HEK293T (cell line): Measurements from ENCODE around the gene APOA4.
"Not testable (repeated sequence)": the region's sequence is repeated elsewhere in the genome, so short reads cannot be mapped to it uniquely, and the experiment has no call there.

Source experiments
- CTCF ChIA-PET: fragments of 350-600 bp; formaldehyde crosslinking; extraction: SDS; loops from one replicate; lab custom pipeline; 2021; ENCODE audit warnings: antibody characterized with exemption, inconsistent platforms; lab: Yijun Ruan, JAX
- POLR2A ChIA-PET: fragments of 350-600 bp; formaldehyde crosslinking; extraction: SDS; loops from one replicate; lab custom pipeline; 2020; ENCODE audit warnings: antibody characterized with exemption, inconsistent platforms; lab: Yijun Ruan, JAX
- DNase-seq: peaks from one replicate; pipeline ENCODE4 v3.0.0; 2012; ENCODE audit warnings: mixed read lengths; ENCODE audit errors: extremely low spot score
- ARNT ChIP-seq: fragments of 450-650 bp; IDR thresholded peaks from 2 replicates; pipeline ENCODE4 v1.6.1; 2017; ENCODE audit warnings: mild to moderate bottlenecking
- BHLHE40 ChIP-seq: fragments of 450-650 bp; IDR thresholded peaks from 2 replicates; pipeline ENCODE4 v1.6.1; 2016; ENCODE audit warnings: mild to moderate bottlenecking, moderate library complexity, borderline replicate concordance
- CTBP1 ChIP-seq: fragments of 450-650 bp; IDR thresholded peaks from 2 replicates; pipeline ENCODE4 v1.6.1; 2016; ENCODE audit warnings: borderline replicate concordance
- ELF4 ChIP-seq: fragments of 450-650 bp; IDR thresholded peaks from 2 replicates; pipeline ENCODE4 v1.6.1; 2017; ENCODE audit warnings: antibody characterized with exemption
- FOXA1 ChIP-seq: fragments of 450-650 bp; IDR thresholded peaks from 2 replicates; pipeline ENCODE4 v1.6.1; 2016; ENCODE audit warnings: mild to moderate bottlenecking
- FOXK2 ChIP-seq: fragments of 450-650 bp; IDR thresholded peaks from 2 replicates; pipeline ENCODE4 v1.6.1; 2016; ENCODE audit warnings: mild to moderate bottlenecking
- FOXM1 ChIP-seq: fragments of 450-650 bp; IDR thresholded peaks from 2 replicates; pipeline ENCODE4 v1.6.1; 2017; ENCODE audit warnings: mild to moderate bottlenecking, borderline replicate concordance
- HDGF ChIP-seq: fragments of 450-650 bp; IDR thresholded peaks from 2 replicates; pipeline ENCODE4 v1.6.1; 2017; ENCODE audit warnings: antibody characterized with exemption, borderline replicate concordance
- L3MBTL2 ChIP-seq: fragments of 450-650 bp; conservative IDR thresholded peaks from 2 replicates; pipeline ENCODE4 v1.6.1; 2016; ENCODE audit warnings: mild to moderate bottlenecking
- LEF1 ChIP-seq: fragments of 450-650 bp; IDR thresholded peaks from 2 replicates; pipeline ENCODE4 v1.6.1; 2017; ENCODE audit warnings: mild to moderate bottlenecking, borderline replicate concordance
- NFRKB ChIP-seq: fragments of 450-650 bp; IDR thresholded peaks from 2 replicates; pipeline ENCODE4 v1.6.1; 2016; ENCODE audit warnings: mild to moderate bottlenecking, moderate library complexity
- SP1 ChIP-seq: fragments of 450-650 bp; IDR thresholded peaks from 2 replicates; pipeline ENCODE4 v1.6.1; 2017
- SUZ12 ChIP-seq: fragments of 450-650 bp; IDR thresholded peaks from 2 replicates; pipeline ENCODE4 v1.6.1; 2016; ENCODE audit warnings: mild to moderate bottlenecking
- TARDBP ChIP-seq: fragments of 450-650 bp; IDR thresholded peaks from 2 replicates; pipeline ENCODE4 v1.6.1; 2016
- ZNF384 ChIP-seq: fragments of 450-650 bp; IDR thresholded peaks from 2 replicates; pipeline ENCODE4 v1.6.1; 2016
- TF ChIP-seq, protein P1 (sequence below): fragments of 450-650 bp; IDR thresholded peaks from 2 replicates; pipeline ENCODE4 v1.6.1; 2016

Gene APOA4

DNA sequence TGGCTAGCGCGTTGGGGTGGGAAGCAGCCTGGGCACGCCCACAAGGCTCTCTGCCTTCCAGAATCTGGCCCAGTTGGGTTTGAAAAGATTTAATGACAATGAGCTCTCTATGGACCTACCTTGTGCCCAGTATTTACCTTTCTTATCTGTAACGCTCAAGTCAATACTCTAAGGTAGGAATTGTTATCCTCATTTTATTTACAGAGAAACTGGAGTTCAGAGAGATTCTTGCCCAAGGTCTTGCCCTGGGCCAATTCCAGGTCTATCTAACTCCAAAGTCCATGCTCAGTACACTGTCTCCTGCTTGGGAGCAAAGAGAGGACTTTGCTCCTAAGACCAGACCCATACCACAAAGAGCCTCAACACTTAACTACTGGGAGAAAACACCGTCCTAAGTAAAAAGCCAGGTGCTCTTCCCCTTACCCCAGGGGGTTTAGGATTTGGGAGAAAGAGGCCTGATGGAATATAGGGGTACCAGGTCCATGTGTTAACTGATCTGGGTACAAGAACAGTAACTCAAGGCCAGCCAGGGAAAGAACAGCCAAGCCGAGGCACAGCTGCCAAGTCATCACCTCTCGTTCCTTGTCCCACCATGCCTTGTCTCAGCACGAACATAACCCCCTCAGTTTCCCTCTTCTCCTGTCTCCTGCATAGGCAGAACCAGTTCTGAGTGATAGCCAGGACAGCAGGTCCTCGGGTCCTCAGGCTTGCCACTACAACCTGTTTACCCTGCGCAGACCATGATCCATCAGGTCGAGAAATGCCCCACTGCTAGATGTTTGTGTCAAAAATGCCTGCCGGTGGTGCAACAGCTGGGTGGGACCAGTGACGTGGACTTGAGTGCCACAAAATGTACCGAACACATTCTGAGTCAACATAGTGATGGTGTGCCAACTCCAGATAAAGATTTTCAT lies 14.6 kb downstream of the APOA4 start:
- DNase-seq: no peak
- ChIA-PET CTCF (interaction anchor here (0.6 kb wide), 1 partner anchor 32 kb away, joined by 3 read pairs; no protein-coding TSS in a partner anchor), POLR2A (no interaction called here)
- no peak for TF ChIP-seq ARNT
- no peak for TF ChIP-seq FOXA1
- TF ChIP-seq FOXK2: no peak
- TF ChIP-seq BHLHE40: no peak
- TF ChIP-seq SP1: no peak
- TF ChIP-seq NFRKB: no peak
- no peak for TF ChIP-seq L3MBTL2
- TF ChIP-seq, protein P1, sequence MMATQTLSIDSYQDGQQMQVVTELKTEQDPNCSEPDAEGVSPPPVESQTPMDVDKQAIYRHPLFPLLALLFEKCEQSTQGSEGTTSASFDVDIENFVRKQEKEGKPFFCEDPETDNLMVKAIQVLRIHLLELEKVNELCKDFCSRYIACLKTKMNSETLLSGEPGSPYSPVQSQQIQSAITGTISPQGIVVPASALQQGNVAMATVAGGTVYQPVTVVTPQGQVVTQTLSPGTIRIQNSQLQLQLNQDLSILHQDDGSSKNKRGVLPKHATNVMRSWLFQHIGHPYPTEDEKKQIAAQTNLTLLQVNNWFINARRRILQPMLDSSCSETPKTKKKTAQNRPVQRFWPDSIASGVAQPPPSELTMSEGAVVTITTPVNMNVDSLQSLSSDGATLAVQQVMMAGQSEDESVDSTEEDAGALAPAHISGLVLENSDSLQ: no peak
- no peak for TF ChIP-seq HDGF
- no peak for TF ChIP-seq LEF1

DNA sequence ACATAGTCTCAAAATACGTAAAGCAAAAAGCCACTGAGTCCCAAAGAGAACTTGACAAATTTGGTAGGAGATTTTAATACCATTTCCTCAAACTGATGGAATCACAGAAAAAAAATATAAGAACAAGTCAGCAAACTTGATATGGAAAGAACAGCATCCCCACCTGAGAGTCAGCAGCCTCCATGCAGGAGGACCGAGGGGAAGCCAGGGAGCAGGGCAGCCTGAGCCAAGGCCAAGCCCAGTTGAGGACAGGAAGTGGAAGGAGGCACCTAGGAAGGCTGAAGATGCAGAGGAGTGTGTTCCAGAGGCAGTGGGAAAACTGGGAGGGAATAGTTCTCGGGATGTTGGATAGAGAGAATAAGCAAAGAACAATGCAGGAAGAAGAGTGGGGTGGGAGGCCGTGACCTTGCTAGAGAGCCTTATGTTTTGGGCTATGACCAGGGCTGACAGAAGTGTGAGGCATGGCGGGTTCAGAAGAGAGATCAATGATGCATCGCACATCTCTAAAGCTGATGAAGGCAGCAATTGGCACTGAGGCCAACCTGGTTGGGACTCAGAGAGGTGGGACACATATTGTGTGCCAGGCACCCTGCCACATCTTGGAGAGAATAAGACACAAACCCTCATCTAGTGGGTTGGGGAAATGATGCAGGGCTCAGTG lies 15.4 kb downstream of the APOA4 start:
- DNase-seq: no peak
- POLR2A ChIA-PET: no interaction called here
- TF ChIP-seq CTBP1 (no peak), NFRKB (no peak), ZNF384 (no peak)
- CTCF ChIA-PET: no interaction called here

DNA sequence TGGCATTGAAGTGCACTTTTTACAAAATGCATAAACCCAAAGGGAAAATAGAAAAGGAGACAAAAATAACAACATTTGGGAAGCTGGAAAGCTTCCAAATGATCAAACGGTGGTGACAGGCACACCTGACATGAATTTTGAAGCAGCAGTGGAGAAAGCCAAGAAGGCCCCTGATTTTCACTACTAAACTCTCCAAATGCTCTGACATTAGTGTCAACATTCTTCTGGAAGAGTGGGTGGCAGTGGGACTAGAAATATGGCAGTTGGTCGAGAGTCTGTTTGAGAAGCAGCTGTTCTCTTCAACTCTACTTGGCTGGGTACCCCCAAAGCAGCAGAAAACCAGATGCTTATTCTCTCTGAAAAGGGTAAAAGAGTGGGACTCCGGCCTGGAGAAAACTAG lies 19.1 kb downstream of the APOA4 start:
- CTCF ChIA-PET: interaction anchor here (1.1 kb wide), 1 partner anchor 13 kb away, joined by 4 read pairs; the partner anchor contains the start of gene APOA5

DNA sequence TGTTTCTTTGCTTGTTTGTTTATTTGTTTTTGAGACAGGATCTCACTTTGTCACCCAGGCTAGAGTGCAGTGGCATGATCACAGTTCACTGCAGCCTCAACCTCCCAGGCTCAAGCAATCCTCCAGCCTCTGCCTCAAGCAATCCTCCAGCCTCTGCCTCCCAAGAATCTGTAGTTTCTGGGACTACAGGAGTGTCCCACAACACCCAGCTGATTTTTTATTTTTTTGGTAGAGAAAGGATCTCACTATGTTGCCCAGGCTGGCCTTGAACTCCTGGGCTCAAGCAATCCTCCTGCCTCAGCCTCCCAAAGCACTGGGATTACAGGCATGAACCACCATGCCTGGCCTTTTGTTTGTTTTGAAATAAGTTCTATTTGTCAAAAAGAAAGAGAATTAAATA lies 21.4 kb downstream of the APOA4 start:
- DNase-seq, POLR2A ChIA-PET, CTCF ChIA-PET: not testable (repeated sequence)

More for the DNA sequence above, 19.1 kb downstream of the APOA4 start:
- POLR2A ChIA-PET: no interaction called here
- DNase-seq: no peak
- TF ChIP-seq LEF1: no peak
- TF ChIP-seq FOXA1: no peak
- TF ChIP-seq L3MBTL2: no peak
- TF ChIP-seq ELF4: no peak

DNA sequence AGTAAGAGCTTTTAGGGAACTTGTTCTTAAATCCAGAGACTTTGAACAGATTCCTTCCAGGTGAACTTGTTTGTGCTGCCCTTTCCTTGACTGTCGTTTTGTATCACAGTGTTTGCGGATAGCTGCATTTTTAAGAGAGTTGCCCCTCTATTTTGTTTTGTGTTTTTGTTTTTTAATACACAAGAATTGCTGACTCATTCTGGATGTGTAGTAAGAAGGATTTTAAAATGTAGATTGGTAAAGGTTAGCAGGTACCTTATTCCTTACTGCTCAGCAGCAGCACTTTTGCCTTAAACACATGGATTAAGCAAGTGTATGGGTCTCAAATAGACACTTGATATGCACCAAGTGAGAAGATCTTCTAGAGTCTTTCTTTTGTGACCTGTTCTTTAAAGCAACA lies 22.5 kb downstream of the APOA4 start:
- no peak for TF ChIP-seq FOXA1
- no peak for TF ChIP-seq FOXK2
- TF ChIP-seq CTBP1: no peak
- TF ChIP-seq L3MBTL2: no peak
- TF ChIP-seq ARNT: no peak
- TF ChIP-seq HDGF: no peak
- no peak for TF ChIP-seq BHLHE40
- no peak for TF ChIP-seq NFRKB
- TF ChIP-seq TARDBP: no peak
- no peak for TF ChIP-seq ELF4
- no peak for TF ChIP-seq LEF1
- no peak for TF ChIP-seq FOXM1
- TF ChIP-seq ZNF384: no peak
- no peak for TF ChIP-seq SUZ12
- no peak for TF ChIP-seq SP1
- TF ChIP-seq, protein P1: no peak
- no peak for DNase-seq
- CTCF ChIA-PET: interaction anchor here (0.7 to 2.0 kb wide), 2 partner anchors 10 to 40 kb away, joined by 8 to 11 read pairs; partner anchors contain the start of gene APOA5
- POLR2A ChIA-PET: interaction anchor here (2.0 kb wide), 1 partner anchor 13 kb away, joined by 6 read pairs; the partner anchor contains the start of gene ZPR1

DNA sequence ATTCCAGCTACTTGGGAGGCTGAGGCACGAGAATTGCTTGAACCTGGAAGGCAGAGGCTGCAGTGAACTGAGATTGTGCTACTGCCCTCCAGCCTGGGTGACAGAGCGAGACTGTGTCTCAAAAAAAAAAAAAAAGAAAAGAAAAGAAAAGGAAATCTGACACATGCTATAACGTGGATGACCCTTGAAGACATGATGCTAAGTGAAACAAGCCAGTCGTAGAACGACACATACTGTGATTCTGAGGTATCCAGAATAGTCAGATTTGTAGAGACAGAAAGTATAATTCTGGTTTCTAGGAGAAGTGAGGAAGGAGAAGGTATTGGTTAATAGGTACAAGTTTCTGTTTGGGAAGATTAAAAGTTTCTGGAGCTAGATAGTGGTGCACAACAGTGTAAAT lies 24.7 kb downstream of the APOA4 start:
- POLR2A ChIA-PET: interaction anchor here (1.0 to 2.0 kb wide), 2 partner anchors 10 to 37 kb away, joined by 3 to 6 read pairs; partner anchors contain the start of gene ZPR1
- CTCF ChIA-PET: interaction anchor here (0.9 kb wide), 1 partner anchor 37 kb away, joined by 3 read pairs; no protein-coding TSS in a partner anchor
- no peak for DNase-seq
- TF ChIP-seq FOXM1: no peak
- no peak for TF ChIP-seq SUZ12
- TF ChIP-seq FOXA1: no peak
- no peak for TF ChIP-seq ARNT
- no peak for TF ChIP-seq HDGF
- no peak for TF ChIP-seq SP1
- no peak for TF ChIP-seq BHLHE40
- TF ChIP-seq ZNF384: no peak

DNA sequence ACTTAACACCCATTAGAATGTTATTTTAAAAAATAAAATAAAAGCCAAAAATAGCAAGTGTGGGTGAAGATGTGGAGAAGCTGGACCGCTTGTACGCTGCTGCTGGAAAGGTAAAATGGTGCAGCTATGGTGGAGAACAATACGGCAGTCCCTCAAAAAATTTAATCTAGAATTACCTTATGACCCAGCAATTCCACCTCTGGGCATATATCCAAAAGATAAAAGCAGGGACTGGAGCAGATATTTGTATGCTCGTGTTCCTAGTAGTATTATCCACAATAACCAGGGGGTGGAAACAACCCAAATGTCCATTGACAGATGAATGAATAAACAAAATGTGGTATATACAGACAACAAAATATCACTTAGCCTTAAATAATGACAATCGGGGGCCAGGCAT lies 25.3 kb downstream of the APOA4 start:
- no peak for DNase-seq
- TF ChIP-seq SUZ12 (no peak), TARDBP (no peak), HDGF (no peak), FOXK2 (no peak), ELF4 (no peak), SP1 (no peak), BHLHE40 (no peak), L3MBTL2 (no peak), ZNF384 (no peak), LEF1 (no peak), FOXM1 (no peak), CTBP1 (no peak), NFRKB (no peak)
- TF ChIP-seq, protein P1: no peak
- ChIA-PET CTCF (no interaction called here), POLR2A (no interaction called here)
